SKM-1 treated with dmso at 0.1 percent for 144 hours (cell line): ENCODE measurements around the gene FRG2.
"Not testable (repeated sequence)": the region's sequence is repeated elsewhere in the genome, so short reads cannot be mapped to it uniquely, and the experiment has no call there.

ENCODE experiments used
- DNase-seq: peaks from one replicate; lab custom pipeline; 2025; ENCODE audit not compliant: unreplicated experiment; lab: John Stamatoyannopoulos, UW

FRG2 gene

DNA sequence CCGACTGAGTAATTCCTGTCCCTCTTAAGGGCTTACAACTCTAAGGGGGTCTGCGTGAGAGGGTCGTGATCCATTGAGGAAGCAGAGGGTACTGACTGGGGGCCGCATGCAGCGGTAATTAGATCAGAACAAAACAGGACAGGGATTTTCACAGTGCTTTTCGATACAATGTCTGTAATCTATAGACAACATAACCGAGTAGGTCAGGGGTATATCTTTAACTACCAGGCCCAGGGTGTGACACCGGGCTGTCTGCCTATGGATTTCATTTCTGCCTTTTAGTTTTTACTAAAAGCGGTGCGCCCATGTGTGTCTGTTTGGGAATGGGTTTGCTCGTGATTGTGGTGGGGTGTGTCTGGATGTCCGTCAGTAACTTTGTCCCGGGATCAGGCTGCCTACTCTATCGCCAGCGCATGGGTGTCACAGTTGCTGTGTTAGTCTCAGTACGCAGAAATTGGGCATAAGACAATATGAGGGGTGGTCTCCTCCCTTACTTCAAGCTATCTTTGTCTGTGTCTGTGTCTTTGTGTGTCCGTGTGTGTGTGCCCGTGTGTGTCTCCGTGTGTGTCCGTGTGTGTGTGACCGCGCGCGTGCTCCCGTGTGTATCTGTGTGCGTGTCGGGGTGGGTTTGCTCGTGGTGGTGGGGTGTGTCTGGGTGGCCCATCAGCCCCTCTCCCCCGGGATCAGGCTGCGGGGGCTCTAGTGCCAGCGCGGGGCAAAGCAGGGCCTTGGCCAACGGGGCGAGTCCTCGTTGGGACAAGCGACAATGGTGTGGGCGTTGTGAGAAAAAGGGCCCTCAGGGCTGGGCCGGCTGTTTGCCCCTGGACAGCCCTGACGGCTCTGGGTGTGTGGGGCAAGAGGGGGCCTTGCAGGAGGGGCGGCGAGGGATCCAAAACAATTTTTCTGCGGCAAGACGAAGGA is 10.4 kb downstream of the FRG2 start:
- no peak for DNase-seq

DNA sequence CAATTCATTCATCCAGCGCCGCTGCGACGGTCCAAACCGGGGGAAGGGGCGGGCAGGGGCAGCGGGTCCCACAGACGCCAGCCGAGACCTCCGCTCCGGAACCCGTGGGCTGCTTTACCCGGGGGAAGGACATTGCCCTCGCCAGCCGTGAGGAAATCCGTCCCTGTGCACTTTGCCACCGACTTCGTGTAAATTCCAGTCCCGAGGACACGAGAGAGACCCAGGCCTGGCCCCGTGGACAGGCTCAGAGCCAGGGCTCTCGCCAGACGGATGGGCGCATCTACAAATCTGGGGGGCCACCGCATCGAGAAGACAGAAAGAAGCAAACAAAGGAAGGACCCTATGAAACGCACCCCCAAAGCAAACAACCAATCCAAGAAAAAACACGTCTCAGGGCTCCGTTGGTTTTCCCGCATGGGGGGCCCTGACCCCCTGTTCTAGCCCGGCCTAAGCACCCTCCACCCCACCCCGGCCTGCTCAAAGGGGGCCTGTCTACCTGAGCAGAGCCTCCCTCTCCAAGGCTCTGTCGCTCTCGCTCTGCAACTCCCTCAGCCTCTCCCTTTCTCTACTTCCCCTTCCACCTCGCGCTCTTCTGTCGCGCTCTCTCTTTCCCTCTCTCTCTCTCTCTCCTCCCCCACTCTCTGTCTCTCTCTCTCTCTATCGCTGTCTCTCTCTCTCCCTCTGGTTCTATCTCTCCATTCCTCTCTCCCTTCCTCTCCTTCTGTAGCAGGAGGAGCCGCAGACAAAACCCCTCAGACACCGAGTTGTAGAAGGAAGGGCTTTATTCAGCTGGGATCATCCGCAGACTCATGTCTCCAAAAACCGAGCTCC is 11.3 kb downstream of the FRG2 start:
- no peak for DNase-seq

DNA sequence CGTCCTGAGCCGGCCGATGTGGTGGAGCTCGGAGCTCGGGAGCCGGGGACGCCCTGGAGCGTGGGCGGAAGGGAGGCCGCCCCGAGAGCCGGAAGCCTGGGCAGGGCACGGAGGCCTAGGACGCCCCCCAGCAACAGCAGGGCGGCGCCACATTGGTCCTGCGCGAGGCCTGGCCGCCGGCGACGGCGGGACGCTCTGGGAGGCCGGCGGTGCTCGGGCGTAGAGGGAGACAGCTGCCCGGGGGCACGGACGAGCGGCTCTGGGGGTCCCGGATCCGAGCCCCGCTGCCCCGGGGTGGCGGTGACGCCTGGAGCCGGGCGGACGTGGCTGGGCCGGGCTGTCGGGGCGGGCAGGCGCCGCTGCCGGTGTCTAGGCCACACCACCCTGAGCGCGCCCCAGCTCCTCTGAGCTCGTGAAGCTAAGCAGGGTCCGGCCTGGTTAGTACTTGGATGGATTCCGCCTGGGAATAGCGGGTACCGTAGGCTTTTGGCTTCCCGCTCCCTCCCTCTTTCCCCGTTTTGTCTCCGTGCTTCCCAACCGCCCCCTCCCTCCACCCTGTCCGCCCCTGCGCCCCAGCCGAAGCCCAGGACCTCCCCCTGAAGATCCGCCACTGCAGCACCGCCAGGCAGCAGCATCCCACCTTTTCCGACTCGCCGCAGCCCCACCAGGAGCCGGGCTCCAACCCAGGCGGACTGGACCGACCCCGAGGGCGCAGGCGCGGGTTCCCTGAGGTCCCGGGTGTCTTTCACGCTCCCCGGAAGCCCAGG is 12.1 kb downstream of the FRG2 start:
- no peak for DNase-seq

DNA sequence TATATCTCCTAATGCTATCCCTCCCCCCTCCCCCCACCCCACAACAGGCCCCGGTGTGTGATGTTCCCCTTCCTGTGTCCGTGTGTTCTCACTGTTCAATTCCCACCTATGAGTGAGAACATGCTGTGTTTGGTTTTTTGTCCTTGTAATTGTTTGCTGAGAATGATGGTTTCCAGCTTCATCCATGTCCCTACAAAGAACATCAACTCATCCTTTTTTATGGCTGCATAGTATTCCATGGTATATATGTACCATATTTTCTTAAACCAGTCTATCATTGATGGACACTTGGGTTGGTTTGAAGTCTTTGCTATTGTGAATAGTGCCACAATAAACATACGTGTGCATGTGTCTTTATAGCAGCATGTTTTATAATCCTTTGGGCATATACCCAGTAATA is 37.1 kb downstream of the FRG2 start:
- DNase-seq = not testable (repeated sequence)

DNA sequence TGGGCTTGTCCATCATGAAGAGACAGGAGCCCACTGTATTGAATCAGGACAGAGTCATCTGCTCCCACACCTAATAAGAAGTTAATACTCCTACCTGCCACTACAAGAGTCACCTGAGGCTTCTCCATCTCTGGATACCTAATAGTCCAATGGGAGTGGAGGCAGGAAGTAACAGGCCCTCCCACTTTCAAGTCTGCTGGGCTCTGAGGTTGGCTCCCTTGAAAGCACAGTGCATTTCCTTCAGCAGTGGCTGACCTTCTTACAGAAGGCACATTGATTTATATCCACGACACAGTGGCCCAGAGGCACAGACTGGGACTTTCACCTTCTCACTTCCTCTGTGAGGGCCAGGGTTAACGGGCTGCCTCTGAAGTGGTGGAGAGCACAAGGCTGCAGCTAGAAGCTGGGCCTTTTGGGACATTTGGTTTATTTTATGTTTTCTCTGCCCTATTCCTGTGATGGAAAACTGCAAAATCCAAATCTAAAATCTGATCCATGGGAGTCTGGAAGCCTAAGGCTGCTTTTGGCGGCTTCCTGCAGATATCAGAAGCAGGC is 38.1 kb downstream of the FRG2 start:
- no peak for DNase-seq

DNA sequence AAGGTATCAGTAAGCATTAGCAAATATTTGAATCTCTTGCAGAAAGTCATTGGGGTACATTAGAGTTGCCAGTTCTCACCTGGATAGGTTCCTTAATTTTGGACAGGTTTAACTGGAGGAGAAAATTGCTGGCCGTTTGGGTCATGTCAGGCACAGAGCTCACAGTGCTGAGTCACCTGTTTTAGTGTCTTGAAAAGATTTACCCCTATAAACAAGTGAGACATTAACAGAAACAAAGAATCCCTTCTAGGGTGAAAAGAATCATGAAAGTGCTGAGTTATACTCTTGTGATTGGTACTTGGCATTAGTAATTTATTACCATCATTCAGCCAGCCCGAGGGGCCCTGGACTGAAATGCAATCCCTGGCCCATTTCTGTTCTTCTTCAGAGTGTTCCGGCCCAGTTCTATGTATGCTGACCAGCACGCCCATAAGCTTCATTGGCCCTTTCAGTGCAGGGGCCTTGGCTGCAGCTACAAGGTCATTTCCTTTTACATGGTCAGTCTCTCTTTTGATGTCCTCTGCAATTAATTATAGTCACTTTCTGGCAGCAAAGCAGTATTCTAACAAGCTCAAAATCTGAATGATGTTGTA is 41.3 kb downstream of the FRG2 start:
- not testable (repeated sequence) for DNase-seq

DNA sequence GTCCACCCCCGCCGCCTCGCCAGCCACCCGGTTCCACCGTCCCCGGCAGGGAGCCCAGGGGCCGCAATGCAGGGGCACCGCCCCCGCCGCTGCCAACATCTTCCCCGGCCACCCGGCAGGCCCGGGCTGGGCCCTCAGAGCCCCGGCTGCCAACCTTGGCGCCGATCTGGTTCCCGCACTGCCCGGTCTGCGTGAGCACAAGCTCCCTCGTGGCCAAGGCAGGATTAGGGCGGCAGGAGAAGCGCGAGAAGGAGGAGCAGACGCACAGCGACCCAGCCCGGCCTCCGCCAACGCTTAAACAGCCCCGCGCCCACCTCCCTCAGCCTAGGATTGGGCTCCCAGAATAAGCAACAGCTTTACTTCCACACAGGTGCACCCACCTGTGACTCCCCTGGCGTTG is 42.4 kb downstream of the FRG2 start:
- DNase-seq = not testable (repeated sequence)

DNA sequence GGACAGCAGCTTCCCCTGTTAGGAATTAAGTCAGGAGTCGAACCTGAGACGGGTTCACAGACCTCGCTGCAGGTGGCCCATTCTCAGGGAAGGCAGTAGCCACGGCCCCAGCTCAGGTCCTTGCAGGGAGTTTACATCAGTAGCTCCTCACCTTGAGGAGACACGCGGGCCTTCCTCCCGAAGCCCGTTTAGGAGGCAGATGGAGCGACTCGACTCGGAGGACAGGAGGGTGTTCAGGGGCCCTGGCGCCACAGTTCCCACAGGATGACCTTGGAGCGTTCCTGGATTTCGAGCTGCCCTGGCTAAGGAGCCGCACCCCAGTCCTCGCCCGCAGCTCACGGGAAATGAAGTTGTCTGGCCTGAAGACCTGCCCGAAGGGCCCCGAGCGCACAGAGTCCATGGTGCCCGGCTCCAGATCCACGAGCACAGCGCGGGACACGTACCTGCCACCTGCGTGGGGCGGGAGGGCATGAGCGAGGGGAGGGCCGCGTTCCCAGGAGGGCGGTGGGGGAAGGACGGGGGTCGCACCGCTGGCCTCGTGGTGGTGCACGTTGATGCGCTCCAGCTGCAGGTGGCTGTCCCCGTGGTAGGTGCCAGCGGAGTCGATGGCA is 43.0 kb downstream of the FRG2 start:
- not testable (repeated sequence) for DNase-seq

DNA sequence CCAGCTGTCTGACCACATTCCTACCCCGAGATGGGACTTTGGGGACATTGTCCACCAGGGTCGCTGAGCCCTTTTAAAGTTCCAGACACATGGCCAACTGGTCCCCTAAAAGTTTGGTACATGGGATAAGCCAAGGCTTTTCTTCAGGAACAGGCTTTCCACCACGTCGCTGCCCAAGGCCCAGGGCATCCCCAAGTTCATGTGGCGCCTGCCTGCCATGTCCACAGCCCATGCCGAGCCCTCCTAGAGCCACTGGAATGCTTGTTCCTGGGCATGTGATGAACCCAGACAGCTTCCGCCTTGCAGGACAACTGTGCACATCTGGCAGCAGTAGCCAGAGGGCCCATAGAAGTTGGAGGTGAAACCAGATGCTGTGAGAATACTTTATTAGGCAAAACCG is 45.1 kb downstream of the FRG2 start:
- no peak for DNase-seq

DNA sequence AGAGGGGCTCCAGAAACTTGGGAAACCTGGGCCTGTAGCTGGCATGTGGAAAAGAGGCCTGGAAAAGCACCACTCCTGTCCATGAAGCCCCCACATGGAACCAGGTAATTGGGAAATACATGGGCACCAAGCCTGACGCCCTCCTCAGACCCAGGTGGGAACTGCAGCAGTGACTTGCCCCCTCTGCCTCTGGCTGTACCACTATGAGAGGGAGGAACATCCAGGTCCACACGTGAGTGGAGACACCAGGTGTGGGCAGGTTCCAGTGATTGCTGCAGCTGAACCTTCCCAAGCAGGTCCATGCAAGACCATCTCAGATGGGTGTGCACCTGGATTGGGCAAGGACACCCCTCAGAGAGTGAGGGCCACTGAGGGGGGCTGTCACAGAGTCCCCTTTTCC is 46.8 kb downstream of the FRG2 start:
- DNase-seq = not testable (repeated sequence)

DNA sequence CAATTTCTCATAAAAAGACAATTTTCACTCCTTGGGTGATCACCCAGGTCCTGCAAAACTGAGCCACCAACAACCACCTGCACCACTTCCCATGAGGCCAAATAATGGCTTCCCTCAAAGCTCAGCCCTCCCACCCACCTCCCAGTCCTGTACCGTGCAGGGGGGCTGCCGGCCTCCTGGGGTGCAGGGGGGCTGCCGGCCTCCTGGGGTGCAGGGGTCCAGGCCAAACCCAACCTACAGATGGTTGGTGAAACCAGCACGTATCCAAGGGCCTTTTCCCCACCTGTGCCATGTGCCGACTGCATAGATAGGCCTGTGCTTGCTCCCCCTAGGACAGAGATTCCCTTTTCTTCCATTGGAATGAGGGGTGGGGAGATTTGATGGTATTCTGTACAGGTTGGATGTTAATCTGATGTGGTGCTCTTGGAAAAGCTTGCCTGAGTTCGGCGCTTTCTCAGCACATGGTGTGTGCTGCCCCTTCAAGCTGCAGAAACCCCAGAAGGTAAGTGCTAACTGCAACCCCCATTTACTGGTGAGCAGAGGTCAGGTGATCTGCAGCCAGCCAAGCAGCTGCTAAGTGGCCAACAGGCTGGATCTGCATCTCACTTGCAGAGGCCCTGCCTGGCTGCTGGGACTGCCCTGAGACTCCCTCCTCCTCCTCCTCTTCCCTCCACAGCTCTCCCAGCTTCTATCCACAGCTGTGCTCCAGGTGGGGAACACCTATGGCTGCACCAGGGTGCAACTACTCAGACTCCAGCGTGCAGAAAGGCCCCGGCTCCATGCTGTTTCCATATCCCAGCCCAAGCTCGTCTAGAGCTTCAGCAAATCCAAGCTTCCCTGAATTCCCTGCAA is 47.6 kb downstream of the FRG2 start:
- DNase-seq = no peak
